Measurements from ENCODE around the gene TMEM235. TPM values are rescaled to one million over a fixed set of nuclear protein-coding genes. Genes with fewer than 3 reads are reported as not detected.

Gene TMEM235
- total RNA-seq, 1 donor from 2014 or later, result 21.1 TPM

GRCh38 chr17:78249074-78249817, 17.8 kb downstream of the TMEM235 start:
- H3K27me3 Mint-ChIP-seq (ENCODE audit: unreplicated experiment), result peaks cover 9% of the 10 kb centered on the region
- no peak overlapping the region for H3K4me3 Mint-ChIP-seq (ENCODE audit: unreplicated experiment)
- TF ChIP-seq CTCF (IDR thresholded peaks at IDR 0.05; ENCODE audit: unreplicated experiment), result no peak
- H3K9me3 Mint-ChIP-seq (ENCODE audit: unreplicated experiment), result no peaks in the 10 kb centered on the region
- no peak for DNase-seq (ENCODE audit: low spot score)
- H3K27ac Mint-ChIP-seq (ENCODE audit: unreplicated experiment), result no peak overlapping the region
- H3K36me3 Mint-ChIP-seq (ENCODE audit: low read depth, unreplicated experiment), result peaks cover 16% of the 10 kb centered on the region
- peaks cover 31% of the 10 kb centered on the region for H3K4me1 Mint-ChIP-seq (ENCODE audit: unreplicated experiment)

- H3K27ac Mint-ChIP-seq (ENCODE audit: unreplicated experiment), result no peak overlapping the region
- DNase-seq (ENCODE audit: low spot score), result no peak
Measured at GRCh38 chr17:78249818-78250806, 18.7 kb downstream of the TMEM235 start.

GRCh38 chr17:78250891-78251772, 19.7 kb downstream of the TMEM235 start:
- H3K9me3 Mint-ChIP-seq (ENCODE audit: unreplicated experiment), result no peaks in the 10 kb centered on the region
- DNase-seq (ENCODE audit: low spot score), result peak; percentile 96
- H3K36me3 Mint-ChIP-seq (ENCODE audit: low read depth, unreplicated experiment), result peaks cover 7% of the 10 kb centered on the region
- H3K27ac Mint-ChIP-seq (ENCODE audit: unreplicated experiment), result no peak overlapping the region
- H3K4me3 Mint-ChIP-seq (ENCODE audit: unreplicated experiment), result no peak overlapping the region
- H3K4me1 Mint-ChIP-seq (ENCODE audit: unreplicated experiment), result peaks cover 43% of the 10 kb centered on the region
- peaks cover 19% of the 10 kb centered on the region for H3K27me3 Mint-ChIP-seq (ENCODE audit: unreplicated experiment)
- TF ChIP-seq CTCF (IDR thresholded peaks at IDR 0.05; ENCODE audit: unreplicated experiment), result peak; percentile 98

More at GRCh38 chr17:78249818-78250806, 18.7 kb downstream of the TMEM235 start:
- Mint-ChIP-seq H3K4me1 (ENCODE audit: unreplicated experiment) (peaks cover 35% of the 10 kb centered on the region), H3K36me3 (ENCODE audit: low read depth, unreplicated experiment) (peaks cover 12% of the 10 kb centered on the region), H3K4me3 (ENCODE audit: unreplicated experiment) (no peak overlapping the region), H3K9me3 (ENCODE audit: unreplicated experiment) (no peaks in the 10 kb centered on the region), H3K27me3 (ENCODE audit: unreplicated experiment) (peaks cover 13% of the 10 kb centered on the region)
- TF ChIP-seq CTCF (IDR thresholded peaks at IDR 0.05; ENCODE audit: unreplicated experiment), result no peak

- H3K4me1 Mint-ChIP-seq (ENCODE audit: unreplicated experiment), result peaks cover 48% of the 10 kb centered on the region
- peaks cover 7% of the 10 kb centered on the region for H3K36me3 Mint-ChIP-seq (ENCODE audit: low read depth, unreplicated experiment)
- no peak for DNase-seq (ENCODE audit: low spot score)
- no peak overlapping the region for H3K27ac Mint-ChIP-seq (ENCODE audit: unreplicated experiment)
- H3K4me3 Mint-ChIP-seq (ENCODE audit: unreplicated experiment), result no peak overlapping the region
- TF ChIP-seq CTCF (IDR thresholded peaks at IDR 0.05; ENCODE audit: unreplicated experiment), result no peak
- H3K27me3 Mint-ChIP-seq (ENCODE audit: unreplicated experiment), result peaks cover 19% of the 10 kb centered on the region
- H3K9me3 Mint-ChIP-seq (ENCODE audit: unreplicated experiment), result no peaks in the 10 kb centered on the region
Measured at GRCh38 chr17:78251773-78252103, 20.3 kb downstream of the TMEM235 start.
